PC-3 (cell line): ENCODE data around the gene PACRG.

Experiments
- CTCF ChIP-seq: fragments of 300-600 bp; sonication (generic); conservative IDR thresholded peaks from 2 replicates; pipeline ENCODE4 v1.5.1; 2017; ENCODE audit warnings: antibody characterized with exemption, low read depth, mild to moderate bottlenecking, low read length
- EZH2 ChIP-seq: fragments of 300-600 bp; sonication (generic); IDR thresholded peaks from one replicate; pipeline ENCODE4 v1.6.1; 2017; ENCODE audit warnings: antibody characterized with exemption, mild to moderate bottlenecking, low read length; ENCODE audit not compliant: unreplicated experiment
- EZH2phosphoT487 ChIP-seq: fragments of 300-600 bp; sonication (generic); IDR thresholded peaks from 2 replicates; pipeline ENCODE4 v1.6.1; 2018; ENCODE audit warnings: mild to moderate bottlenecking, antibody characterized with exemption, low read length, borderline replicate concordance

- TF ChIP-seq CTCF (no peak), EZH2phosphoT487 (no peak), EZH2 (no peak)
These were observed 129.6 kb downstream of the PACRG start for GRCh38 chr6:162857326-162857725.
